ENCODE results near the gene UST. TPM values are rescaled to one million over a fixed set of nuclear protein-coding genes. Genes with fewer than 3 reads are reported as not detected.
A peak's percentile ranks its signal among the peaks of the same experiment; 100 is the strongest.
"Not testable (repeated sequence)": the region's sequence is repeated elsewhere in the genome, so short reads cannot be mapped to it uniquely, and the experiment has no call there.

The UST gene
- total RNA-seq, 1 donor = 1.6 TPM

- no peak for DNase-seq (ENCODE audit: low read depth in 2 of 3, low spot score in 2 of 3)
These were observed 242.8 kb downstream of the UST start for GRCh38 chr6:148989585-148989984.

GRCh38 chr6:148990403-148990802, 243.6 kb downstream of the UST start:
- no peak for DNase-seq (ENCODE audit: low read depth in 2 of 3, low spot score in 2 of 3)

- DNase-seq (ENCODE audit: low read depth in 2 of 3, low spot score in 2 of 3) = no peak
These were observed 250.0 kb downstream of the UST start for GRCh38 chr6:148996815-148997214.

GRCh38 chr6:148997865-148998264, 251.0 kb downstream of the UST start:
- no peak for DNase-seq (ENCODE audit: low read depth in 2 of 3, low spot score in 2 of 3)

GRCh38 chr6:148998704-148999103, 251.9 kb downstream of the UST start:
- DNase-seq (ENCODE audit: low read depth in 2 of 3, low spot score in 2 of 3) = no peak

GRCh38 chr6:148999501-148999900, 252.7 kb downstream of the UST start:
- DNase-seq (ENCODE audit: low read depth in 2 of 3, low spot score in 2 of 3) = no peak

- peak in 1 of 3 donors; percentile 37 for DNase-seq (ENCODE audit: low read depth in 2 of 3, low spot score in 2 of 3)
These were observed 253.2 kb downstream of the UST start for GRCh38 chr6:148999929-149000468.

- DNase-seq (ENCODE audit: low read depth in 2 of 3, low spot score in 2 of 3) = no peak
These were observed 254.6 kb downstream of the UST start for GRCh38 chr6:149001422-149001821.

GRCh38 chr6:149003560-149003959, 256.7 kb downstream of the UST start:
- DNase-seq (ENCODE audit: low read depth in 2 of 3, low spot score in 2 of 3) = no peak

- DNase-seq (ENCODE audit: low read depth in 2 of 3, low spot score in 2 of 3) = no peak
These were observed 257.8 kb downstream of the UST start for GRCh38 chr6:149004664-149005063.

- not testable (repeated sequence) for DNase-seq (ENCODE audit: low read depth in 2 of 3, low spot score in 2 of 3)
These were observed 259.4 kb downstream of the UST start for GRCh38 chr6:149006236-149006635.

GRCh38 chr6:149006671-149007070, 259.8 kb downstream of the UST start:
- no peak for DNase-seq (ENCODE audit: low read depth in 2 of 3, low spot score in 2 of 3)

GRCh38 chr6:149007846-149008245, 261.0 kb downstream of the UST start:
- no peak for DNase-seq (ENCODE audit: low read depth in 2 of 3, low spot score in 2 of 3)

- DNase-seq (ENCODE audit: low read depth in 2 of 3, low spot score in 2 of 3) = no peak
These were observed 261.9 kb downstream of the UST start for GRCh38 chr6:149008741-149009140.

- DNase-seq (ENCODE audit: low read depth in 2 of 3, low spot score in 2 of 3) = no peak
These were observed 265.3 kb downstream of the UST start for GRCh38 chr6:149012040-149012545.

- no peak for DNase-seq (ENCODE audit: low read depth in 2 of 3, low spot score in 2 of 3)
These were observed 266.9 kb downstream of the UST start for GRCh38 chr6:149013586-149014344.

GRCh38 chr6:149014631-149015534, 268.1 kb downstream of the UST start:
- no peak for DNase-seq (ENCODE audit: low read depth in 2 of 3, low spot score in 2 of 3)

GRCh38 chr6:149015535-149016525, 269.0 kb downstream of the UST start:
- DNase-seq (ENCODE audit: low read depth in 2 of 3, low spot score in 2 of 3) = peak in 2 of 3 donors; percentile 40 to 66

GRCh38 chr6:149016716-149017115, 269.9 kb downstream of the UST start:
- no peak for DNase-seq (ENCODE audit: low read depth in 2 of 3, low spot score in 2 of 3)

GRCh38 chr6:149020319-149020718, 273.5 kb downstream of the UST start:
- DNase-seq (ENCODE audit: low read depth in 2 of 3, low spot score in 2 of 3) = no peak
